Endothelial cell of umbilical vein (primary cell): ENCODE measurements around the gene OR6B2. TPM values are rescaled to one million over a fixed set of nuclear protein-coding genes. Genes with fewer than 3 reads are reported as not detected.

Source experiments
- BruUV-seq: library from RNA; stranded (reverse); fragments of 400-500 nt; replicated peaks from 2 replicates; lab custom pipeline; 2021; lab: Mats Ljungman, UMichigan
- CTCF ChIA-PET: fragments of 300-600, 350-600 bp; sonication (Branson Sonifier 250); formaldehyde crosslinking; loops from one replicate; lab custom pipeline; 2021; ENCODE audit warnings: antibody characterized with exemption, inconsistent platforms; lab: Charles Lee
- POLR2A ChIA-PET: fragments of 300-600, 350-600 bp; sonication (Branson Sonifier 250); formaldehyde crosslinking; loops from one replicate; lab custom pipeline; 2021; ENCODE audit warnings: antibody characterized with exemption, inconsistent platforms; lab: Charles Lee
- DNase-seq: peaks from one replicate; pipeline ENCODE4 v3.0.0-alpha.2; 2011; ENCODE audit warnings: low read depth, low spot score
- FAIRE-seq: peaks from 2 replicates; lab custom pipeline; 2011; peaks lifted over from hg19 to GRCh38; lab: Jason Lieb, UNC
- H2AFZ ChIP-seq: 2 replicates; pipeline ENCODE4 v1.6.0; 2012; ENCODE audit warnings: low read depth, low read length, control low read depth, inconsistent platforms
- H3K27ac ChIP-seq: 2 replicates; pipeline ENCODE4 v1.5.1; 2011; ENCODE audit warnings: low read depth, mild to moderate bottlenecking, control low read depth, low read length, moderate library complexity; ENCODE audit not compliant: insufficient read depth
- H3K27me3 ChIP-seq, 2 experiments: 2 replicates each; pipeline versions ENCODE4 v1.6.0 to v1.6.1; 2011; ENCODE audit warnings: low read length in 2 of 2, mixed read lengths in 1 of 2; ENCODE audit not compliant: control insufficient read depth in 2 of 2, insufficient read depth in 2 of 2
- H3K36me3 ChIP-seq, 2 experiments: 2 replicates in 1 of 2; 3 replicates in 1 of 2; pipeline ENCODE4 v1.5.1; 2011; ENCODE audit warnings: low read length in 2 of 2, mild to moderate bottlenecking in 1 of 2, moderate library complexity in 1 of 2; ENCODE audit not compliant: control insufficient read depth in 2 of 2, insufficient read depth in 2 of 2; ENCODE audit errors: extremely low read depth in 1 of 2
- H3K4me1 ChIP-seq: 3 replicates; pipeline ENCODE4 v1.5.1; 2011; ENCODE audit warnings: mild to moderate bottlenecking, low read length; ENCODE audit not compliant: control insufficient read depth, insufficient read depth; ENCODE audit errors: extremely low read depth
- H3K4me2 ChIP-seq: 2 replicates; pipeline ENCODE4 v1.6.1; 2011; ENCODE audit warnings: low read length, control low read depth, mixed read lengths; ENCODE audit not compliant: insufficient read depth
- H3K4me3 ChIP-seq, 3 experiments: fragments of 200-600 bp in 1 of 3; sonication (generic), shearing (Covaris generic) in 1 of 3; replicated peaks in 1 of 3; 2 replicates each; pipeline ENCODE4 v1.5.1; 2011 to 2016; ENCODE audit warnings: control low read depth in 3 of 3, low read length in 3 of 3, mild to moderate bottlenecking in 2 of 3, inconsistent platforms in 1 of 3, low read depth in 1 of 3, moderate library complexity in 1 of 3; ENCODE audit not compliant: insufficient read depth in 1 of 3
- H3K79me2 ChIP-seq: 2 replicates; pipeline ENCODE4 v1.6.0; 2012; ENCODE audit warnings: low read length, inconsistent platforms; ENCODE audit not compliant: control insufficient read depth, insufficient read depth
- H3K9ac ChIP-seq: replicated peaks from 2 replicates; pipeline ENCODE3; 2011; ENCODE audit warnings: low read length, control low read depth; ENCODE audit not compliant: insufficient read depth; ENCODE audit errors: extremely low read depth
- H3K9me1 ChIP-seq: replicated peaks from 3 replicates; pipeline ENCODE4 v1.6.0; 2011; ENCODE audit warnings: mild to moderate bottlenecking, low read length; ENCODE audit not compliant: control insufficient read depth, insufficient read depth; ENCODE audit errors: extremely low read depth
- H3K9me3 ChIP-seq: replicated peaks from 2 replicates; pipeline ENCODE4 v1.5.1; 2012; ENCODE audit warnings: low read length, inconsistent platforms; ENCODE audit not compliant: control insufficient read depth, insufficient read depth
- H4K20me1 ChIP-seq: replicated peaks from 2 replicates; pipeline ENCODE3; 2011; ENCODE audit warnings: mild to moderate bottlenecking, low read length; ENCODE audit not compliant: control insufficient read depth, insufficient read depth; ENCODE audit errors: extremely low read depth
- EZH2 ChIP-seq: IDR thresholded peaks from 2 replicates; pipeline ENCODE4 v1.6.1; 2012; ENCODE audit warnings: borderline replicate concordance, low read depth, mild to moderate bottlenecking, moderate library complexity, low read length, inconsistent platforms; ENCODE audit not compliant: severe bottlenecking
- FOS ChIP-seq: IDR thresholded peaks from 2 replicates; pipeline ENCODE4 v1.6.1; 2011; ENCODE audit warnings: mild to moderate bottlenecking, low read length, moderate library complexity, borderline replicate concordance; ENCODE audit not compliant: insufficient read depth
- GATA2 ChIP-seq: IDR thresholded peaks from 2 replicates; pipeline ENCODE4 v1.7.0; 2011; ENCODE audit warnings: low read depth, mild to moderate bottlenecking, moderate library complexity, mixed read lengths, low read length; ENCODE audit not compliant: insufficient read length, insufficient read depth
- JUN ChIP-seq: IDR thresholded peaks from 2 replicates; pipeline ENCODE4 v1.6.1; 2011; ENCODE audit warnings: borderline replicate concordance, low read depth; ENCODE audit not compliant: insufficient read length, insufficient read depth
- MYC ChIP-seq: IDR thresholded peaks from one replicate; pipeline ENCODE4 v1.6.1; 2011; ENCODE audit warnings: mild to moderate bottlenecking, low read depth, low read length
- POLR2A ChIP-seq: IDR thresholded peaks from 2 replicates; pipeline ENCODE4 v1.6.1; 2012; ENCODE audit warnings: low read depth, mild to moderate bottlenecking, control low read depth, low read length
- POLR2AphosphoS5 ChIP-seq: IDR thresholded peaks from 2 replicates; pipeline ENCODE4 v1.6.1; 2012; ENCODE audit warnings: low read depth, mild to moderate bottlenecking, control low read depth, low read length, moderate library complexity; ENCODE audit not compliant: insufficient read depth
- dilution Hi-C: fragments of 300-500 bp; cut with MboI; formaldehyde crosslinking; loops from one replicate; pipeline ENCODE4 v1.15.0; 2019; ENCODE audit warnings: low sequenced_read_pairs; ENCODE audit not compliant: extremely low pct_ligation_motif_present
- intact Hi-C: fragments of 100-400 bp; cut with micrococcal nuclease; formaldehyde crosslinking; loops from one replicate; pipeline ENCODE4 v1.10.0; 2022
- polyA plus RNA-seq, 4 experiments: library from polyadenylated mRNA; depleted of rRNA in 3 of 4; stranded (reverse) in 3 of 4; unstranded in 1 of 4; fragments of >200 nt; gene quantifications; 2 replicates each; pipeline versions ENCODE4 v1.2.1 to v1.2.3, GENCODE V29; 2011 to 2012; ENCODE audit warnings: missing spikeins in 1 of 4
- total RNA-seq: library from RNA; stranded (reverse); gene quantifications from 2 replicates; pipeline ENCODE4 v1.2.3, GENCODE V29; 2021
- TF ChIP-seq, protein P1 (sequence below), 2 donors: IDR thresholded peaks; 1 replicate in 1 of 2; 2 replicates in 1 of 2; pipeline ENCODE4 v1.5.1; 2011; ENCODE audit warnings: low read length in 2 of 2, mild to moderate bottlenecking in 2 of 2, moderate library complexity in 2 of 2, control low read depth in 1 of 2, inconsistent platforms in 1 of 2, low read depth in 1 of 2; ENCODE audit not compliant: insufficient read depth in 1 of 2; ENCODE audit errors: extremely low read depth in 1 of 2
- TF ChIP-seq, protein P2 (sequence below): IDR thresholded peaks from 2 replicates; pipeline ENCODE4 v1.6.1; 2011; ENCODE audit not compliant: insufficient read depth, insufficient read length

OR6B2 gene
- total and polyA plus RNA-seq, 2 donors (not counting 3 experiments of a cell fraction or from before 2014, with no cell fraction given) = not detected

DNA sequence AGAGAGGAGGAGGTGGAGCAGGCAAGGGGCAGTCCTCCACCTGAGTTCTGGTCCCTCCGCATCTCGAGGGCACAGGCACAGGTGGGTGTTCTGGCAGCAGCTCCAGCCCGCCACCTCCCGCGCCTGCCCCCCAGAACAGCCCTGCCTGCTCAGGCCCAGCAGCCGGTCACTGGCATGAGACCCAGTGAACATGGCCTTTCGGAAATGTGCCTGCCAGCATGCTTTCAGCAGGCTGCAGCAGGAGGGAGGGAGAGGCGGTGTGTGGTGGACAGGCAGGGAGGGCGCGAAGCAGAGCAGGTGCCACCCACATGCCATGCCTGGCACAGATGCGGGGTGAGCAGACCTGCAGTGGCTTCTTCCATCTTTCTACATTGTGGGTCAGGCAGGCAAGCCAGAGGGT is 26.4 kb upstream of the OR6B2 start:
- CTCF ChIA-PET = no interaction called here
- no TSS peak for BruUV-seq
- intact Hi-C loops (no loop called here), dilution Hi-C loops (no loop called here)
- DNase-seq (no peak), FAIRE-seq (no peak)
- Histone ChIP-seq H3K79me2 (no peaks in the 10 kb centered on the region), H3K9me3 (no peaks in the 10 kb centered on the region), H2AFZ (no peak overlapping the region), H3K4me2 (no peak overlapping the region), H3K9me1 (no peaks in the 10 kb centered on the region), H4K20me1 (no peaks in the 10 kb centered on the region), H3K27ac (no peak overlapping the region), H3K4me1 (no peaks in the 10 kb centered on the region), H3K36me3 (no peaks in the 10 kb centered on the region), H3K27me3 (no peaks in the 10 kb centered on the region), H3K9ac (no peak overlapping the region), H3K4me3 (no peak overlapping the region)
- POLR2A ChIA-PET = no interaction called here
- TF ChIP-seq GATA2 = no peak
- no peak for TF ChIP-seq MYC
- TF ChIP-seq, protein P1, sequence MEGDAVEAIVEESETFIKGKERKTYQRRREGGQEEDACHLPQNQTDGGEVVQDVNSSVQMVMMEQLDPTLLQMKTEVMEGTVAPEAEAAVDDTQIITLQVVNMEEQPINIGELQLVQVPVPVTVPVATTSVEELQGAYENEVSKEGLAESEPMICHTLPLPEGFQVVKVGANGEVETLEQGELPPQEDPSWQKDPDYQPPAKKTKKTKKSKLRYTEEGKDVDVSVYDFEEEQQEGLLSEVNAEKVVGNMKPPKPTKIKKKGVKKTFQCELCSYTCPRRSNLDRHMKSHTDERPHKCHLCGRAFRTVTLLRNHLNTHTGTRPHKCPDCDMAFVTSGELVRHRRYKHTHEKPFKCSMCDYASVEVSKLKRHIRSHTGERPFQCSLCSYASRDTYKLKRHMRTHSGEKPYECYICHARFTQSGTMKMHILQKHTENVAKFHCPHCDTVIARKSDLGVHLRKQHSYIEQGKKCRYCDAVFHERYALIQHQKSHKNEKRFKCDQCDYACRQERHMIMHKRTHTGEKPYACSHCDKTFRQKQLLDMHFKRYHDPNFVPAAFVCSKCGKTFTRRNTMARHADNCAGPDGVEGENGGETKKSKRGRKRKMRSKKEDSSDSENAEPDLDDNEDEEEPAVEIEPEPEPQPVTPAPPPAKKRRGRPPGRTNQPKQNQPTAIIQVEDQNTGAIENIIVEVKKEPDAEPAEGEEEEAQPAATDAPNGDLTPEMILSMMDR (IDR thresholded peaks at IDR 0.05; ENCODE audit: extremely low read depth in 1 of 2, insufficient read depth in 1 of 2, low read depth in 1 of 2, low read length in 2 of 2) = no peak
- no peak for TF ChIP-seq FOS
- TF ChIP-seq, protein P2, sequence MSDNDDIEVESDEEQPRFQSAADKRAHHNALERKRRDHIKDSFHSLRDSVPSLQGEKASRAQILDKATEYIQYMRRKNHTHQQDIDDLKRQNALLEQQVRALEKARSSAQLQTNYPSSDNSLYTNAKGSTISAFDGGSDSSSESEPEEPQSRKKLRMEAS = no peak
- no peak for TF ChIP-seq EZH2
- TF ChIP-seq POLR2AphosphoS5 = no peak
- no peak for TF ChIP-seq POLR2A
- no peak for TF ChIP-seq JUN
